ENCODE data around the gene MRPS7. TPM values are rescaled to one million over a fixed set of nuclear protein-coding genes. Genes with fewer than 3 reads are reported as not detected.
A peak's percentile ranks its signal among the peaks of the same experiment; 100 is the strongest.

Gene MRPS7
- total RNA-seq, 2 donors from 2014 or later: 81.0 to 82.5 TPM

- H3K4me1 Mint-ChIP-seq: no peaks in the 10 kb centered on the region
- peak; percentile 92 for TF ChIP-seq CTCF (conservative IDR thresholded peaks at IDR 0.05)
- no peaks in the 10 kb centered on the region for H3K27me3 Mint-ChIP-seq (ENCODE audit: insufficient read depth)
- H3K9ac ChIP-seq (ENCODE audit: extremely low read depth, low read length, poor library complexity, severe bottlenecking): no peak overlapping the region
- no peak overlapping the region for H3K27ac ChIP-seq (ENCODE audit: low read depth, low read length)
- peak overlapping the region; percentile 5 for H3K27ac Mint-ChIP-seq
- 77 to 78% methylated on average over 13 of the region's 13 CpGs for WGBS, 2 experiments (ENCODE audit: insufficient coverage in 1 of 2, insufficient read length in 1 of 2)
- H3K9me3 ChIP-seq (ENCODE audit: control insufficient read depth, low read length): no peaks in the 10 kb centered on the region
- H3K9me3 Mint-ChIP-seq: no peaks in the 10 kb centered on the region
- H3K27me3 ChIP-seq (ENCODE audit: control insufficient read depth, insufficient read depth, low read length, poor library complexity, severe bottlenecking): no peaks in the 10 kb centered on the region
- no peak overlapping the region for H3K4me3 ChIP-seq (ENCODE audit: low read length)
- H3K4me1 ChIP-seq (ENCODE audit: control insufficient read depth, insufficient read depth, low read length): peaks cover 3% of the 10 kb centered on the region
- H3K36me3 ChIP-seq (ENCODE audit: control insufficient read depth, insufficient read depth, low read length): peaks cover 84% of the 10 kb centered on the region
- H3K4me3 Mint-ChIP-seq: no peak overlapping the region
- DNase-seq: peak; percentile 92
- H3K36me3 Mint-ChIP-seq (ENCODE audit: low read depth): peaks cover 60% of the 10 kb centered on the region
Observed at GRCh38 chr17:75238684-75239191, 22.9 kb upstream of the MRPS7 start.

- H3K9me3 ChIP-seq (ENCODE audit: control insufficient read depth, low read length): no peaks in the 10 kb centered on the region
- no peak for TF ChIP-seq CTCF (conservative IDR thresholded peaks at IDR 0.05)
- peaks cover 3% of the 10 kb centered on the region for H3K4me1 ChIP-seq (ENCODE audit: control insufficient read depth, insufficient read depth, low read length)
- H3K27me3 Mint-ChIP-seq (ENCODE audit: insufficient read depth): no peaks in the 10 kb centered on the region
- H3K36me3 Mint-ChIP-seq (ENCODE audit: low read depth): peaks cover 60% of the 10 kb centered on the region
- H3K4me1 Mint-ChIP-seq: no peaks in the 10 kb centered on the region
- DNase-seq: no peak
- 86 to 92% methylated on average over 1 to 11 of the region's 12 CpGs for WGBS, 2 experiments (ENCODE audit: insufficient coverage in 1 of 2, insufficient read length in 1 of 2)
- H3K27ac Mint-ChIP-seq: peak overlapping the region; percentile 5
- no peaks in the 10 kb centered on the region for H3K27me3 ChIP-seq (ENCODE audit: control insufficient read depth, insufficient read depth, low read length, poor library complexity, severe bottlenecking)
- no peaks in the 10 kb centered on the region for H3K9me3 Mint-ChIP-seq
- H3K27ac ChIP-seq (ENCODE audit: low read depth, low read length): no peak overlapping the region
- H3K4me3 ChIP-seq (ENCODE audit: low read length): no peak overlapping the region
- no peak overlapping the region for H3K4me3 Mint-ChIP-seq
- no peak overlapping the region for H3K9ac ChIP-seq (ENCODE audit: extremely low read depth, low read length, poor library complexity, severe bottlenecking)
- peaks cover 83% of the 10 kb centered on the region for H3K36me3 ChIP-seq (ENCODE audit: control insufficient read depth, insufficient read depth, low read length)
Observed at GRCh38 chr17:75239214-75239613, 22.5 kb upstream of the MRPS7 start.

- no peaks in the 10 kb centered on the region for H3K4me1 Mint-ChIP-seq
- no peak overlapping the region for H3K4me3 Mint-ChIP-seq
- Histone ChIP-seq H3K36me3 (ENCODE audit: control insufficient read depth, insufficient read depth, low read length) (peaks cover 81% of the 10 kb centered on the region), H3K9ac (ENCODE audit: extremely low read depth, low read length, poor library complexity, severe bottlenecking) (no peak overlapping the region), H3K9me3 (ENCODE audit: control insufficient read depth, low read length) (no peaks in the 10 kb centered on the region), H3K4me3 (ENCODE audit: low read length) (no peak overlapping the region), H3K27ac (ENCODE audit: low read depth, low read length) (no peak overlapping the region), H3K4me1 (ENCODE audit: control insufficient read depth, insufficient read depth, low read length) (peaks cover 3% of the 10 kb centered on the region), H3K27me3 (ENCODE audit: control insufficient read depth, insufficient read depth, low read length, poor library complexity, severe bottlenecking) (no peaks in the 10 kb centered on the region)
- H3K27me3 Mint-ChIP-seq (ENCODE audit: insufficient read depth): no peaks in the 10 kb centered on the region
- no peak for DNase-seq
- no peak for TF ChIP-seq CTCF (conservative IDR thresholded peaks at IDR 0.05)
- 94% methylated on average over 21 to 23 of the region's 23 CpGs for WGBS, 2 experiments (ENCODE audit: insufficient coverage in 1 of 2, insufficient read length in 1 of 2)
- H3K9me3 Mint-ChIP-seq: no peaks in the 10 kb centered on the region
- H3K36me3 Mint-ChIP-seq (ENCODE audit: low read depth): peaks cover 58% of the 10 kb centered on the region
- peak overlapping the region; percentile 61 for H3K27ac Mint-ChIP-seq
Observed at GRCh38 chr17:75239778-75240393, 21.8 kb upstream of the MRPS7 start.

Measured in endodermal cell (in vitro differentiated cells).